Right lobe of liver (tissue), 6 donors: Measurements from ENCODE around the gene TMEM255A. TPM values are rescaled to one million over a fixed set of nuclear protein-coding genes. Genes with fewer than 3 reads are reported as not detected.

Experiments
- ATAC-seq, 4 donors: fragments of 200-7000 bp; cut with Tn5 transposase; one replicate each; pipeline ENCODE4 v1.9.1; 2020; ENCODE audit warnings: mild to moderate bottlenecking in 4 of 4, moderate library complexity in 4 of 4
- DNase-seq, 3 donors: peaks; one replicate each; pipeline ENCODE4 v3.0.0-alpha.2; 2020
- H3K27ac ChIP-seq, 3 donors: fragments of 200-600 bp; one replicate each; pipeline ENCODE4 v1.8.0; 2022
- H3K27me3 ChIP-seq, 2 donors: fragments of 200-600 bp; one replicate each; pipeline ENCODE4 v1.8.0; 2022
- H3K36me3 ChIP-seq, 4 donors: fragments of 200-600 bp; sonication (generic) in 1 of 4; one replicate each; pipeline versions ENCODE4 v1.5.1 to v1.8.0; 2017 to 2022; ENCODE audit warnings: control low read depth in 1 of 4
- H3K4me1 ChIP-seq, 4 donors: fragments of 200-600 bp; sonication (generic) in 1 of 4; one replicate each; pipeline versions ENCODE4 v1.5.1 to v1.8.0; 2017 to 2022; ENCODE audit warnings: control low read depth in 1 of 4
- H3K4me3 ChIP-seq, 3 donors: fragments of 200-600 bp; one replicate each; pipeline ENCODE4 v1.8.0; 2022
- H3K9me3 ChIP-seq, 4 donors: fragments of 200-600 bp; sonication (generic) in 1 of 4; one replicate each; pipeline versions ENCODE4 v1.5.1 to v1.8.0; 2017 to 2022; ENCODE audit warnings: control low read depth in 1 of 4
- CTCF ChIP-seq, 4 donors: fragments of 200-600 bp in 3 of 4; fragments of 450-650 bp in 1 of 4; IDR thresholded peaks; one replicate each; pipeline versions ENCODE4 v1.5.1 to v1.8.0; 2016 to 2022; ENCODE audit warnings: antibody characterized with exemption in 4 of 4, mild to moderate bottlenecking in 2 of 4
- POLR2A ChIP-seq: fragments of 450-650 bp; IDR thresholded peaks from one replicate; pipeline ENCODE4 v1.6.1; 2017; ENCODE audit warnings: antibody characterized with exemption, mild to moderate bottlenecking
- WGBS: methylation state at CpG from one replicate; pipeline ENCODE4 v1.1.6; 2018; ENCODE audit warnings: low coverage, low lambda C conversion rate; ENCODE audit not compliant: insufficient coverage; ENCODE audit errors: missing lambda C conversion rate; 5-methylcytosine and 5-hydroxymethylcytosine counted together
- intact Hi-C, 2 donors: fragments of 100-400 bp; cut with DNase I; formaldehyde crosslinking; loops; one replicate each; pipeline versions ENCODE4 v1.11.2 to v1.14.1; 2022
- total RNA-seq, 6 experiments: library from RNA; depleted of rRNA in 2 of 6; stranded (reverse); fragments of >200 nt in 2 of 6; fragmentation: NEBNext Ultra II Directional in 3 of 6; extraction: Animal tissue kit (Norgen Biotek cat#: 25700) in 3 of 6; gene quantifications; one replicate each; pipeline versions ENCODE4 v1.1.0 to v1.2.4, GENCODE V29; 2016 to 2023
- donor health status: DM: no; HTN: yes; CAD: no.
- donor health status: DM: no; HTN: no; CAD: no.
- donor health status: DM: no; HTN: no; CAD: no.
- donor health status: DM: no; HTN: yes; CAD: no.
- donor health status: DM: no; HTN: yes; CAD: no.

The TMEM255A gene
- total RNA-seq, 6 experiments from 2014 or later = 0.25 to 0.37 (median 0.33) TPM; not detected in 3

- H3K27ac ChIP-seq = no peak overlapping the region
- intact Hi-C loops = no loop called here
- TF ChIP-seq CTCF (IDR thresholded peaks at IDR 0.05) (no peak), POLR2A (no peak)
- no peak for ATAC-seq
- H3K27me3 ChIP-seq = peaks cover 5 to 9% of the 10 kb centered on the region in 2 donors
- H3K9me3 ChIP-seq = no peaks in the 10 kb centered on the region
- H3K4me1 ChIP-seq = no peaks in the 10 kb centered on the region
- 53% methylated on average over 8 of the region's 8 CpGs for WGBS
- no peaks in the 10 kb centered on the region for H3K36me3 ChIP-seq
- H3K4me3 ChIP-seq = no peak overlapping the region
- DNase-seq = no peak
Observed at GRCh38 chrX:120304256-120304655, 7.0 kb downstream of the TMEM255A start.

- DNase-seq (peak in 1 of 3 donors; percentile 43), ATAC-seq (peak; percentile 58 to 75 (median 72))
- peaks cover 0 to 5% of the 10 kb centered on the region in 2 donors for H3K27me3 ChIP-seq
- H3K27ac ChIP-seq = no peak overlapping the region
- TF ChIP-seq POLR2A (no peak), CTCF (IDR thresholded peaks at IDR 0.05) (no peak)
- no peaks in the 10 kb centered on the region for H3K9me3 ChIP-seq
- H3K4me3 ChIP-seq = no peak overlapping the region
- 11% methylated on average over 4 of the region's 4 CpGs for WGBS
- intact Hi-C loops = no loop called here
- peaks cover 0 to 6% (median 2%) of the 10 kb centered on the region in 4 donors for H3K4me1 ChIP-seq
- no peaks in the 10 kb centered on the region for H3K36me3 ChIP-seq
Observed at GRCh38 chrX:120302434-120302833, 8.8 kb downstream of the TMEM255A start.

- H3K9me3 ChIP-seq = no peaks in the 10 kb centered on the region
- peaks cover 0 to 6% (median 3%) of the 10 kb centered on the region in 4 donors for H3K4me1 ChIP-seq
- TF ChIP-seq CTCF (IDR thresholded peaks at IDR 0.05) (no peak), POLR2A (no peak)
- ATAC-seq (no peak), DNase-seq (no peak)
- peaks cover 0 to 5% of the 10 kb centered on the region in 2 donors for H3K27me3 ChIP-seq
- H3K4me3 ChIP-seq = no peak overlapping the region
- intact Hi-C loops = no loop called here
- H3K36me3 ChIP-seq = no peaks in the 10 kb centered on the region
- no peak overlapping the region for H3K27ac ChIP-seq
- WGBS = 28% methylated on average over 4 of the region's 4 CpGs
Observed at GRCh38 chrX:120301960-120302359, 9.3 kb downstream of the TMEM255A start.

GRCh38 chrX:120301497-120301896 is 9.8 kb downstream of the TMEM255A start:
- H3K4me3 ChIP-seq = no peak overlapping the region
- 23% methylated on average over 2 of the region's 2 CpGs for WGBS
- H3K9me3 ChIP-seq = no peaks in the 10 kb centered on the region
- DNase-seq (no peak), ATAC-seq (no peak)
- peaks cover 0 to 6% (median 3%) of the 10 kb centered on the region in 4 donors for H3K4me1 ChIP-seq
- H3K27me3 ChIP-seq = peaks cover 0 to 5% of the 10 kb centered on the region in 2 donors
- no peaks in the 10 kb centered on the region for H3K36me3 ChIP-seq
- intact Hi-C loops = no loop called here
- no peak overlapping the region for H3K27ac ChIP-seq
- TF ChIP-seq POLR2A (no peak), CTCF (IDR thresholded peaks at IDR 0.05) (no peak)

- intact Hi-C loops = no loop called here
- H3K36me3 ChIP-seq = no peaks in the 10 kb centered on the region
- ATAC-seq (peak; percentile 75 to 83 (median 81)), DNase-seq (no peak)
- peak; percentile 17 to 41 (median 24) for TF ChIP-seq CTCF (IDR thresholded peaks at IDR 0.05)
- TF ChIP-seq POLR2A = no peak
- peaks cover 0 to 5% of the 10 kb centered on the region in 2 donors for H3K27me3 ChIP-seq
- peaks cover 0 to 6% (median 3%) of the 10 kb centered on the region in 4 donors for H3K4me1 ChIP-seq
- no peaks in the 10 kb centered on the region for H3K9me3 ChIP-seq
- WGBS = 38% methylated on average over 1 of the region's 2 CpGs
- no peak overlapping the region for H3K27ac ChIP-seq
- H3K4me3 ChIP-seq = no peak overlapping the region
Observed at GRCh38 chrX:120299928-120300327, 11.3 kb downstream of the TMEM255A start.
